Vagina (tissue), 2 donors: Measurements from ENCODE around the gene WASHC4.

Experiments used
- POLR2A ChIP-seq, 2 donors: fragments of 450-650 bp; IDR thresholded peaks; one replicate each; pipeline ENCODE4 v1.6.1; 2017; ENCODE audit warnings: antibody characterized with exemption in 2 of 2, mild to moderate bottlenecking in 2 of 2, moderate library complexity in 2 of 2
- POLR2AphosphoS5 ChIP-seq, 2 donors: sonication (generic); formaldehyde crosslinking; IDR thresholded peaks; one replicate each; pipeline ENCODE4 v1.9.0; 2017; ENCODE audit warnings: antibody characterized with exemption in 2 of 2, mild to moderate bottlenecking in 2 of 2, low read depth in 1 of 2; ENCODE audit not compliant: insufficient read depth in 1 of 2
- TF ChIP-seq, protein P1 (sequence below), 3 experiments: fragments of 450-650 bp in 2 of 3; fragments of 200-600 bp in 1 of 3; sonication (generic) in 1 of 3; IDR thresholded peaks; one replicate each; pipeline ENCODE4 v1.5.1; 2017 to 2019; ENCODE audit warnings: antibody characterized with exemption in 3 of 3, mild to moderate bottlenecking in 2 of 3, moderate library complexity in 2 of 3

- TF ChIP-seq POLR2A (IDR thresholded peaks at IDR 0.05): no peak
- TF ChIP-seq, protein P1, sequence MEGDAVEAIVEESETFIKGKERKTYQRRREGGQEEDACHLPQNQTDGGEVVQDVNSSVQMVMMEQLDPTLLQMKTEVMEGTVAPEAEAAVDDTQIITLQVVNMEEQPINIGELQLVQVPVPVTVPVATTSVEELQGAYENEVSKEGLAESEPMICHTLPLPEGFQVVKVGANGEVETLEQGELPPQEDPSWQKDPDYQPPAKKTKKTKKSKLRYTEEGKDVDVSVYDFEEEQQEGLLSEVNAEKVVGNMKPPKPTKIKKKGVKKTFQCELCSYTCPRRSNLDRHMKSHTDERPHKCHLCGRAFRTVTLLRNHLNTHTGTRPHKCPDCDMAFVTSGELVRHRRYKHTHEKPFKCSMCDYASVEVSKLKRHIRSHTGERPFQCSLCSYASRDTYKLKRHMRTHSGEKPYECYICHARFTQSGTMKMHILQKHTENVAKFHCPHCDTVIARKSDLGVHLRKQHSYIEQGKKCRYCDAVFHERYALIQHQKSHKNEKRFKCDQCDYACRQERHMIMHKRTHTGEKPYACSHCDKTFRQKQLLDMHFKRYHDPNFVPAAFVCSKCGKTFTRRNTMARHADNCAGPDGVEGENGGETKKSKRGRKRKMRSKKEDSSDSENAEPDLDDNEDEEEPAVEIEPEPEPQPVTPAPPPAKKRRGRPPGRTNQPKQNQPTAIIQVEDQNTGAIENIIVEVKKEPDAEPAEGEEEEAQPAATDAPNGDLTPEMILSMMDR (IDR thresholded peaks at IDR 0.05): no peak
- no peak for TF ChIP-seq POLR2AphosphoS5 (IDR thresholded peaks at IDR 0.05; ENCODE audit: insufficient read depth in 1 of 2, low read depth in 1 of 2)
Observed at GRCh38 chr12:105091476-105092206, 15.9 kb upstream of the WASHC4 start.
